Brain pericyte (primary cell): ENCODE data around the gene ST8SIA4.
"Not testable (repeated sequence)": the region's sequence is repeated elsewhere in the genome, so short reads cannot be mapped to it uniquely, and the experiment has no call there.

Source experiments
- DNase-seq: peaks from one replicate; pipeline ENCODE4 v3.0.0-alpha.2; 2012; ENCODE audit warnings: low read depth, low spot score

The ST8SIA4 gene

DNA sequence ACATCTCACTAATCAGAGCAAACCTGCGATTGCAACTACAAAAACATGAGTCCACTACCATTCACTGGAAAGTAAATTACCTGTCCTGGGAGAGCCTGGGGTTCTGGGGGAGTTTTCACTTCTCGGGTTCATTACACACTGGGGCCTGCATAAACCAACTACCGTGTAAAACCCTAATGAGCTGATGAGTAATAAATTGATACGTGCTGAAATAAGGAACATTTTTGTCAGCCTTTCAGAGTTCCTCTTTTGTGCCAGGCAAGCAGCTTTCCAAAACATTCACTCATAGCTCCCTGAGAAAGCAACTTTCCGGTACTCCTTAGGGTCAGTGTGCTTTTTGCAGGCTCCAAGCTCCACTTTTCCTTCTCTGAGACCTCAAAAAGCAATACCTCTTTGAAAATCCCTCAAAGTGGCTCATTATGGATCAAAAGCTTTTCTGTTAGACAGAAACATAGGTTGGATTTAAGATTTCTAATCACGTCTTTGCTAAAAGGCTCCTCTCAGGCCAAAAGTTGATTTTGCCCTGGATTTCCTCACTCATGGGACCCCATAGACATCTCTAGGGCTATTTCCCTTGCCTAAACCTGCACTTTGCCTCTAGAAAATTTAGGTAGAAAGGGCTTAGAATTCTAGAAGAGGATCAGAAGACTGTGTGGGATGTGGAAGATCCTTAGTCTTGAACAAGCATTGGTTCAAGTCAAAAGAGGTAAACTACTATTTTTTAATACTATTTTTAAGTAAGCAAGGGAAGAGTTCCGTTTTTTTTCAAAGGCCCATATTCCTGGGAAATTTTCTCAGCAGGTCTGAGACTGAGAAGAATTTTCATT, 74.8 kb downstream of the ST8SIA4 start:
- DNase-seq, result no peak

- no peak for DNase-seq
Observed at GRCh38 chr5:100827481-100827889, 75.6 kb downstream of the ST8SIA4 start.

- no peak for DNase-seq
Observed at GRCh38 chr5:100826133-100826532, 76.9 kb downstream of the ST8SIA4 start.

DNA sequence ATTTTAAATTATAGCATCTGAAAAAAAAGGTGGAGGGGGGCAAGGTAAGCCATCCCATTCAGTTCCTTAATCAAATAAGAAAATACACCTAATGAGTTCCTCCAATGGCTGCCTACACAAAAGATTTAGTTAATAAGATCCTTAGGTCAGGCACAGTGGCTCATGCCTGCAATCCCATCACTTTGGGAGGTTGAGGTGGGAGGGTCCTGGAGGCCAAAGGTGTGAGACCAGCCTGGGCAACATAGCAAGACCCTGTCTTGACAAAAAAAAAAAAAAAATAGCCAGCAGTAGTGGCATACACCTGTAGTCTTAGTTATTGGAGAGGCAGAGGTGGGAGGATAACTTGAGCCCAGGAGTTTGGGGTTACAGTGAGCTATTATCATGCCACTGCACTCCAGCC, 78.4 kb downstream of the ST8SIA4 start:
- no peak for DNase-seq

GRCh38 chr5:100823812-100824211, 79.3 kb downstream of the ST8SIA4 start:
- no peak for DNase-seq

DNA sequence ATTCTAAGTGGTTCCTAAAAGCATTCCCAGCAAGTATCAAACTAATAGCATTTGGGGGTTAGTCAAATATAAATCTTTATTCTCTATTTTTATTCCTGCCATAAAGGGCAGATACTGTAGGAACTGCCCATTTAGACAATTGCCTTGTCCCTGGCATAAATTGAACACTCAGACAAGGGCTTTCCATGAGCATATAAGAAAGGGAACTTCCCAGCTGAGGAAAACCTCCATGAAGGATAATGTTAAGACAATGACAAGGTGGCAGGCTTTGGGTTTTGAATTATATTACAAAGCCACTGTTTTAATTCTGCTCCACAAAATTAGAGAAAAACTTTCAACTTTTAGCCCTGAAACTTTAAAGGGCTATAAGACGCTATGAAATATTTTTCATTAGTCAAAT, 81.3 kb downstream of the ST8SIA4 start:
- no peak for DNase-seq

- DNase-seq, result no peak
Observed at GRCh38 chr5:100818340-100818739, 84.7 kb downstream of the ST8SIA4 start.

DNA sequence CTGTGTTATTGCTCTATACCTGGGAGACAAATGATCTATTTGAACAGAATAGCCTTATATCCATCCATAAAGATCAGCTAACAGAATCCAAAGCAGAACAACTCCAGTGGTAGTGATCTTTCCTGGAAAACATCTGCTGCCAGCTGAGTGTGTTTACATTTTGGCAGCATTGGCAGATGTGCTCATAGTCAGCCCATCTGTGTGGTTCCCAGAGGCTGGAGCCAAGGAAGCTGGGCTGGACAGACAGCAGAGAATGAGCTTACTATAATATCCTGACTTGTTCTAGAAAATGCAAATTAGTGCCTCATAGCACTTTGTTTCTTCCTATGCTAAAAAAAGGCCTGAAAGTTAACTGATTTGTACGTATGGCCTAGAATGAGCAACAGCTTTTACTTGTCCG, 99.7 kb downstream of the ST8SIA4 start:
- DNase-seq, result no peak

DNA sequence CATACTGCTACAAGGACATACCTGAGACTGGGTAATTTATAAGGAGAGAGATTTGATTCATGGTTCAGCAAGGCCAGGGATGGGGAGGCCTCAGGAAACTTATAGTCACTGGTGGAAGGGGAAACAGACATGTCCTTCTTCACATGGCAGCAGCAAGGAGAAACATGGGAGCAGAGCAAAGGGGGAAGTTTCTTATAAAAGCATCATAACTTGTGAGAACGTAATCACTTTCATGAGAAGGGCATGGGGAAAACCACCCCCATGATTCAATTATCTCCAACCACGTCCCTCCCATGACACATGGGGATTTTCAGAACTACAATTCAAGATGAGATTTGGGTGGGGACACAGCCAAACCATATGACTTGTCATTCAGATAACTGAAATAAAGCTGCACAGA, 100.9 kb downstream of the ST8SIA4 start:
- no peak for DNase-seq

DNA sequence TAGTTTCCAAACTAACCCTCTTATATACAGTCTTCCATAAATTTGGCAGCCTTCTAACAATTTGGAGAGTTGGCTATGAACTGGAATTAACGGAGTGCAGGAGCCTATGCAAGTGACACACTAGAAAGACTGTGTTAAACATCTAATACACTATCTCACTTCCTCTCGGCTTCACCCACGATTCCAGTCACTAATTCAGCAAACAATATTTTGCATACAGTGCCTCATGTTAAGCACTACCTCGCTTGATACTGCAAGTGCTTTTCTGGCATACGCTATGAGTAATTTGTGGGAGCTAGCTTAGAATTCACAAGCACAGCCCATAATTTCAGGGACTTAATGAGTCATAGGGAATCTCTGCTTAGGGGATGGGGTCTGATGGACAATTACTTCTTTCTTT, 102.5 kb downstream of the ST8SIA4 start:
- no peak for DNase-seq

DNA sequence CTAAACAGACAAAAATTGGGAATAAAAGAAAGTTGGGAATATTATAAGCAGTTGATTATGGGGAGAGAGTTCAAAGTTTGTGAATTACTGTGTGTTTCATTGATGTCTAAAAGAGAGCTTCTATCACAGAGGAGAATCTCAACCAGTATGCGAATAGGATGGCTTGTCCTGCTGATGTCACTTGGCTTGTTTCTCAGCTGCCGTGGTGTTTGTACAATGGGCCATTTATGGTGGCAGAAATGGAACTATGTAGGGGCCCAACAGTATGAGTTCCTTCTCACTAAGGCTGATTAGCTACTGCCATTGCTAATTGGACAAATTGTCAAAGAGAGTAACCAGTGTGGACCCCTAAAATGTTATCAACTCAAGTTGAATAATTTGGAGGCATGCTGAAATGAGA, 103.9 kb downstream of the ST8SIA4 start:
- DNase-seq, result no peak

GRCh38 chr5:100797861-100798260, 105.2 kb downstream of the ST8SIA4 start:
- DNase-seq, result no peak

GRCh38 chr5:100796851-100797250, 106.2 kb downstream of the ST8SIA4 start:
- no peak for DNase-seq

- DNase-seq, result no peak
Observed at GRCh38 chr5:100794844-100795243, 108.2 kb downstream of the ST8SIA4 start.

GRCh38 chr5:100794218-100794617, 108.9 kb downstream of the ST8SIA4 start:
- no peak for DNase-seq

DNA sequence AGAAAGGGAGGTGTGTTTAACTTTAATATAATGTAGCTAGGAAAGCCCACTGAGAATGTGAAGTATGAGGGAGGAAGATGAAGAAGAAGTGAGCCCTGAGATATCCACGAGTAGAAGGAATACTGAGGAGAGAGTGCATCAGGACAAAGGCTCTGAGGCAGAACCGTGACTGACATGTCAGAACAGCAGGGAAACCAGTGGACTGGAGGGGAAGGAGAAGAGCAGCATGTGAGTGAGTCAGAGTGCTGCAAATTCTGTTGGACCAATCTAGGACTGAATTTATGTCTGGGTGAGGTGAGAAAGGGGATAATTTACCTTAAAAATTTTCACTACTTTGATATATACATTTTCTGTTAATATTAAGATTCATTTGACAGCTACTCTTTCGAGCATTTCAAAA, 110.3 kb downstream of the ST8SIA4 start:
- no peak for DNase-seq

- no peak for DNase-seq
Observed at GRCh38 chr5:100791391-100791790, 111.7 kb downstream of the ST8SIA4 start.

- no peak for DNase-seq
Observed at GRCh38 chr5:100790951-100791350, 112.1 kb downstream of the ST8SIA4 start.

- DNase-seq, result no peak
Observed at GRCh38 chr5:100790170-100790665, 112.9 kb downstream of the ST8SIA4 start.

- DNase-seq, result no peak
Observed at GRCh38 chr5:100789694-100790093, 113.4 kb downstream of the ST8SIA4 start.

GRCh38 chr5:100788417-100788816, 114.7 kb downstream of the ST8SIA4 start:
- DNase-seq, result no peak

GRCh38 chr5:100787648-100788047, 115.4 kb downstream of the ST8SIA4 start:
- DNase-seq, result no peak

- not testable (repeated sequence) for DNase-seq
Observed at GRCh38 chr5:100785536-100785935, 117.5 kb downstream of the ST8SIA4 start.
